Muscle of arm (tissue), 14 donors: Measurements from ENCODE around the gene NOL12. TPM values are rescaled to one million over a fixed set of nuclear protein-coding genes. Genes with fewer than 3 reads are reported as not detected.
"Not testable (repeated sequence)": the region's sequence is repeated elsewhere in the genome, so short reads cannot be mapped to it uniquely, and the experiment has no call there.

Experiments
- DNase-seq: peaks from one replicate; pipeline ENCODE4 v3.0.0-alpha.2; 2013
- long read RNA-seq, 11 donors: transcript quantifications; one replicate each; lab custom pipeline, GENCODE V29; 2026
- polyA plus RNA-seq, 12 donors: library from polyadenylated mRNA; unstranded; fragments of 120-200 nt; gene quantifications; one replicate each; pipeline ENCODE4 v1.2.1, GENCODE V29; 2013; ENCODE audit not compliant: insufficient read length in 12 of 12

NOL12 gene
- polyA plus RNA-seq: 10 to 100 TPM in 11 of 12 donors, not detected in 1; 12.0 to 26.4 (median 13.6) TPM
- long read RNA-seq, donor 1, partial matches to known transcripts: 5 of 11 reads
- long read RNA-seq, donor 1, other reads (novel, unspliced or antisense): 0 of 11 reads
- long read RNA-seq, donor 2, partial matches to known transcripts: 8 of 14 reads
- long read RNA-seq, donor 2, other reads (novel, unspliced or antisense): 0 of 14 reads
- long read RNA-seq, donor 3, partial matches to known transcripts: 0 of 5 reads
- long read RNA-seq, donor 3, other reads (novel, unspliced or antisense): 0 of 5 reads
- long read RNA-seq, donor 4, partial matches to known transcripts: 0 of 4 reads
- long read RNA-seq, donor 4, other reads (novel, unspliced or antisense): 0 of 4 reads
- long read RNA-seq, donor 5, transcript NOL12-202 (7 exons, 945 nt): major isoform, 10 of 24 reads
- long read RNA-seq, donor 5, partial matches to known transcripts: 12 of 24 reads
- long read RNA-seq, donor 5, other reads (novel, unspliced or antisense): 0 of 24 reads
- long read RNA-seq, donor 6, partial matches to known transcripts: 0 of 4 reads
- long read RNA-seq, donor 6, other reads (novel, unspliced or antisense): 0 of 4 reads
- long read RNA-seq, donor 7, transcript NOL12-202 (7 exons, 945 nt): major isoform, 6 of 7 reads
- long read RNA-seq, donor 7, partial matches to known transcripts: 0 of 7 reads
- long read RNA-seq, donor 7, other reads (novel, unspliced or antisense): 0 of 7 reads
- long read RNA-seq, donor 8, partial matches to known transcripts: 13 of 19 reads
- long read RNA-seq, donor 8, other reads (novel, unspliced or antisense): 0 of 19 reads
- long read RNA-seq, donor 9, transcript NOL12-202 (7 exons, 945 nt): major isoform, 11 of 19 reads
- long read RNA-seq, donor 9, partial matches to known transcripts: 6 of 19 reads
- long read RNA-seq, donor 9, other reads (novel, unspliced or antisense): 0 of 19 reads
- long read RNA-seq, donor 10, transcript NOL12-202 (7 exons, 945 nt): major isoform, 6 of 9 reads
- long read RNA-seq, donor 10, partial matches to known transcripts: 0 of 9 reads
- long read RNA-seq, donor 10, other reads (novel, unspliced or antisense): 0 of 9 reads
- long read RNA-seq, donor 11, transcript NOL12-202 (7 exons, 945 nt): major isoform, 10 of 19 reads
- long read RNA-seq, donor 11, partial matches to known transcripts: 6 of 19 reads
- long read RNA-seq, donor 11, other reads (novel, unspliced or antisense): 0 of 19 reads

- peak; percentile 92 for DNase-seq
Observed at GRCh38 chr22:37686002-37686982, at the start of gene NOL12. Gene NOL12 (plus strand): TSS chr22:37686343. CDS start chr22:37686393, 50 bp downstream.

GRCh38 chr22:37636949-37637273 lies 49.2 kb upstream of the NOL12 start:
- DNase-seq: no peak

- DNase-seq: no peak
Observed at GRCh38 chr22:37638391-37639069, 47.6 kb upstream of the NOL12 start.

- DNase-seq: no peak
Observed at GRCh38 chr22:37639070-37639760, 46.9 kb upstream of the NOL12 start, which contains the start of gene SH3BP1. Gene SH3BP1 (plus strand): TSS chr22:37639669. CDS start chr22:37639788, 119 bp downstream.

GRCh38 chr22:37639771-37640590 lies 46.2 kb upstream of the NOL12 start:
- no peak for DNase-seq

- no peak for DNase-seq
Observed at GRCh38 chr22:37640591-37641560, 45.3 kb upstream of the NOL12 start.

GRCh38 chr22:37641561-37641949 lies 44.6 kb upstream of the NOL12 start:
- DNase-seq: no peak

- DNase-seq: peak; percentile 82
Observed at GRCh38 chr22:37643225-37643847, 42.8 kb upstream of the NOL12 start.

- no peak for DNase-seq
Observed at GRCh38 chr22:37647317-37647716, 38.8 kb upstream of the NOL12 start.

- no peak for DNase-seq
Observed at GRCh38 chr22:37647928-37648327, 38.2 kb upstream of the NOL12 start.

GRCh38 chr22:37650463-37651136 lies 35.5 kb upstream of the NOL12 start:
- DNase-seq: no peak

- DNase-seq: no peak
Observed at GRCh38 chr22:37654563-37655251, 31.4 kb upstream of the NOL12 start.

- DNase-seq: no peak
Observed at GRCh38 chr22:37655252-37655563, 30.9 kb upstream of the NOL12 start.

- DNase-seq: not testable (repeated sequence)
Observed at GRCh38 chr22:37656583-37656982, 29.6 kb upstream of the NOL12 start.

- no peak for DNase-seq
Observed at GRCh38 chr22:37657590-37658132, 28.5 kb upstream of the NOL12 start.
